HepG2 (cell line): ENCODE measurements around the gene SYT8. TPM values are rescaled to one million over a fixed set of nuclear protein-coding genes. Genes with fewer than 3 reads are reported as not detected.

Experiments used
- BRCA1 ChIP-seq: sonication (generic); formaldehyde crosslinking; IDR thresholded peaks from 2 replicates; pipeline ENCODE4 v1.4.0; 2020; ENCODE audit warnings: missing genetic modification reagents
- DBP ChIP-seq: sonication (generic); formaldehyde crosslinking; IDR thresholded peaks from 2 replicates; pipeline ENCODE4 v1.4.0; 2020; ENCODE audit warnings: missing genetic modification reagents; ENCODE audit errors: not compliant biosample characterization
- DZIP1 ChIP-seq: sonication (generic); formaldehyde crosslinking; IDR thresholded peaks from 2 replicates; pipeline ENCODE4 v1.5.0; 2020; ENCODE audit warnings: mild to moderate bottlenecking, missing genetic modification reagents
- HES4 ChIP-seq: sonication (generic); formaldehyde crosslinking; IDR thresholded peaks from 2 replicates; pipeline ENCODE4 v1.9.0; 2021; ENCODE audit warnings: mild to moderate bottlenecking, missing genetic modification reagents, borderline replicate concordance
- MTA1 ChIP-seq: sonication (generic); formaldehyde crosslinking; IDR thresholded peaks from 2 replicates; pipeline ENCODE4 v1.4.0; 2020; ENCODE audit warnings: missing genetic modification reagents, mild to moderate bottlenecking, borderline replicate concordance
- MTF1 ChIP-seq: sonication (generic); formaldehyde crosslinking; IDR thresholded peaks from 2 replicates; pipeline ENCODE4 v1.5.0; 2020; ENCODE audit warnings: missing genetic modification reagents
- MXD4 ChIP-seq: IDR thresholded peaks from 2 replicates; pipeline ENCODE4 v1.6.1; 2016; ENCODE audit warnings: mild to moderate bottlenecking, missing biosample characterization, missing genetic modification reagents
- NBN ChIP-seq: fragments of 450-650 bp; conservative IDR thresholded peaks from 2 replicates; pipeline ENCODE4 v1.6.1; 2017
- PITX1 ChIP-seq: sonication (generic); formaldehyde crosslinking; IDR thresholded peaks from 2 replicates; pipeline ENCODE4 v1.5.1; 2020; ENCODE audit warnings: mild to moderate bottlenecking, missing genetic modification reagents
- RXRB ChIP-seq: IDR thresholded peaks from 2 replicates; pipeline ENCODE4 v1.6.1; 2016; ENCODE audit warnings: borderline replicate concordance, missing genetic modification reagents, missing compliant biosample characterization
- SKI ChIP-seq: fragments of 450-650 bp; IDR thresholded peaks from one replicate; pipeline ENCODE4 v1.6.1; 2018; ENCODE audit warnings: mild to moderate bottlenecking; ENCODE audit not compliant: partially characterized antibody
- TAF1 ChIP-seq: sonication (generic); formaldehyde crosslinking; IDR thresholded peaks from 2 replicates; pipeline ENCODE4 v1.4.0; 2020; ENCODE audit warnings: missing genetic modification reagents
- TARDBP ChIP-seq: sonication (generic); formaldehyde crosslinking; IDR thresholded peaks from 2 replicates; pipeline ENCODE4 v1.8.0; 2022; ENCODE audit warnings: mild to moderate bottlenecking, missing genetic modification reagents
- ZC3H13 ChIP-seq: sonication (generic); formaldehyde crosslinking; IDR thresholded peaks from 2 replicates; pipeline ENCODE4 v1.8.1; 2023; ENCODE audit warnings: mild to moderate bottlenecking, missing genetic modification reagents, moderate library complexity
- ZNF20 ChIP-seq: sonication (generic); formaldehyde crosslinking; IDR thresholded peaks from 2 replicates; pipeline ENCODE4 v1.4.0; 2020; ENCODE audit warnings: mild to moderate bottlenecking, moderate library complexity, missing genetic modification reagents
- ZNF296 ChIP-seq: sonication (generic); formaldehyde crosslinking; conservative IDR thresholded peaks from 2 replicates; pipeline ENCODE4 v1.5.0; 2020; ENCODE audit warnings: mild to moderate bottlenecking, missing genetic modification reagents
- ZNF557 ChIP-seq: sonication (generic); formaldehyde crosslinking; IDR thresholded peaks from 2 replicates; pipeline ENCODE4 v1.4.0; 2020; ENCODE audit warnings: missing genetic modification reagents
- ZNF678 ChIP-seq: sonication (generic); formaldehyde crosslinking; IDR thresholded peaks from 2 replicates; pipeline ENCODE4 v1.4.0; 2020; ENCODE audit warnings: mild to moderate bottlenecking, missing genetic modification reagents
- ZNF747 ChIP-seq: sonication (generic); formaldehyde crosslinking; IDR thresholded peaks from 2 replicates; pipeline ENCODE4 v1.8.1; 2023; ENCODE audit warnings: missing genetic modification reagents, mild to moderate bottlenecking, borderline replicate concordance
- ZNF776 ChIP-seq: sonication (generic); formaldehyde crosslinking; IDR thresholded peaks from 2 replicates; pipeline ENCODE4 v1.4.0; 2020; ENCODE audit warnings: mild to moderate bottlenecking, missing genetic modification reagents
- polyA plus RNA-seq, 8 experiments: library from polyadenylated mRNA; depleted of rRNA in 3 of 8; stranded (reverse) in 7 of 8; unstranded in 1 of 8; fragments of >200 nt; fragmentation: Illumina TruSeq in 4 of 8; extraction: Trizol in 4 of 8; gene quantifications; 2 replicates each; pipeline versions ENCODE4 v1.2.1 to v1.2.3, GENCODE V29; 2011 to 2016; ENCODE audit warnings: low read depth in 4 of 8, missing spikeins in 1 of 8, mixed read lengths in 1 of 8; ENCODE audit not compliant: insufficient read depth in 1 of 8
- total RNA-seq, 5 experiments: library from RNA; depleted of rRNA; stranded (reverse); fragments of >200 nt; fragmentation: Illumina TruSeq; extraction: Trizol; gene quantifications; 2 replicates each; pipeline ENCODE4 v1.2.3, GENCODE V29; 2016; ENCODE audit warnings: low read depth in 1 of 5
- TF ChIP-seq, protein P1 (sequence below): IDR thresholded peaks from 2 replicates; pipeline ENCODE4 v1.6.1; 2018; ENCODE audit warnings: missing genetic modification reagents, mild to moderate bottlenecking, missing compliant biosample characterization
- TF ChIP-seq, protein P2 (sequence below): sonication (generic); formaldehyde crosslinking; IDR thresholded peaks from 2 replicates; pipeline ENCODE4 v1.4.0; 2020; ENCODE audit warnings: mild to moderate bottlenecking, low read depth, missing genetic modification reagents
- TF ChIP-seq, protein P3 (sequence below): sonication (generic); formaldehyde crosslinking; IDR thresholded peaks from 2 replicates; pipeline ENCODE4 v1.4.0; 2020; ENCODE audit warnings: missing genetic modification reagents

The SYT8 gene
- total and polyA plus RNA-seq, 2 of the 13 experiments (the other 11 are each of a cell fraction or from before 2014, with no cell fraction given), result 0.60 to 2.3 TPM

DNA sequence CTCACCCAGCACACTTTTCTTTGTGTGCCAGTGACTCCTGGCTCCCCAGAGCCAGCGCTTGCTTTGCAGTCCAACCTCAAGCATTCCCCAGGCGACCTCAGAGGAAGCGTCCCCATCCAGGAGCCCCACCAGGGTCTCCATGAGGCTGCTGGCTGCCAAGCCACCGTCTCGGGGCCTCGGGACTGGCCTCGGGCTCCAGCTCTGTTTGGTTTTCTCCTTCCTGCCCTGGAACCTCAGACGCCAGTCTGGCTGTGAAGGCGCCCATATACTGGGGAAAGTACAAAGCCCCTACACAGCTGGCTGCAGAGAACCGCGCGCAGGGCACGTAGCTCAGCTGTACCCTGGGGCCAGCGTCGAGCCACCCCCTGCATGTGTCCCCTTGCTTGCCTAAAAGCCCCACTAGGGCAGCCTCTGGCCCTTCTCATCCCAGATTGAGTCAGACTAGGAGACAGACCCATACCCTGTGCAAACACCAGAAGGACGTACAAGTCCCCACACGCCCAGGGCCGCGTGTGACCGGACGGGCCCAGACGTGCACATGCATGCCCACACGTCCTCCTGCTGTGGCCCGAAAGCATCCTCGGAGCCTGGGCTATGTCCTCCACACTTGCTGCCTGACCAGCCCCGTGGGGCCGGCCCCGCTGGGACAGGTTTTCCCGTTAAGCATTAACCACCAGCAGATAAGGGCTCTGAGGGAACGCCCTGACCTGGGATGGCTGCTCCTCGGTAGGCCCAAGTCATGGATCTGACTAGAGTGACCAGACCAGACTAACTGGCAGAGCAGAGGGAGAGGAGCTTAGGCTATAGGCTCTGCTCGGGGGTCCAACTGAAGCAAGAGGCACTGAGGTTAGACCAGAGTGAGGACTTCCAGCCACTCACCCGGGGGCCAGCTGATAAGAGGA lies 4.2 kb upstream of the SYT8 start (continued):
- TF ChIP-seq DZIP1 (CRISPR knock-in tag), result peak; percentile 95; the same call in 1 of the 2 replicates
- 0 out of 2 replicates have a peak, but pooled peaks have one; percentile 32 for TF ChIP-seq BRCA1
- no peak for TF ChIP-seq MTF1 (CRISPR knock-in tag)
- no peak for TF ChIP-seq HES4 (CRISPR knock-in tag)
- TF ChIP-seq MTA1 (CRISPR knock-in tag), result peak; percentile 86; the same call in 1 of the 2 replicates
- TF ChIP-seq SKI, result no peak
- peak; percentile 60; the same call in 1 of the 2 replicates for TF ChIP-seq TARDBP (CRISPR knock-in tag)
- TF ChIP-seq DBP (CRISPR knock-in tag), result no peak
- TF ChIP-seq NBN, result no peak
- no peak; the same call in 1 of the 2 replicates for TF ChIP-seq ZNF776
- TF ChIP-seq ZNF747 (CRISPR knock-in tag), result peak; percentile 88
- TF ChIP-seq, protein P1, sequence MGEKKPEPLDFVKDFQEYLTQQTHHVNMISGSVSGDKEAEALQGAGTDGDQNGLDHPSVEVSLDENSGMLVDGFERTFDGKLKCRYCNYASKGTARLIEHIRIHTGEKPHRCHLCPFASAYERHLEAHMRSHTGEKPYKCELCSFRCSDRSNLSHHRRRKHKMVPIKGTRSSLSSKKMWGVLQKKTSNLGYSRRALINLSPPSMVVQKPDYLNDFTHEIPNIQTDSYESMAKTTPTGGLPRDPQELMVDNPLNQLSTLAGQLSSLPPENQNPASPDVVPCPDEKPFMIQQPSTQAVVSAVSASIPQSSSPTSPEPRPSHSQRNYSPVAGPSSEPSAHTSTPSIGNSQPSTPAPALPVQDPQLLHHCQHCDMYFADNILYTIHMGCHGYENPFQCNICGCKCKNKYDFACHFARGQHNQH (CRISPR knock-in tag), result peak; percentile 76
- peak; percentile 65; the same call in 1 of the 2 replicates for TF ChIP-seq TAF1 (CRISPR knock-in tag)
- TF ChIP-seq ZNF296, result peak; percentile 77; the same call in 1 of the 2 replicates
- TF ChIP-seq ZC3H13 (CRISPR knock-in tag), result peak; percentile 67
- TF ChIP-seq, protein P2, sequence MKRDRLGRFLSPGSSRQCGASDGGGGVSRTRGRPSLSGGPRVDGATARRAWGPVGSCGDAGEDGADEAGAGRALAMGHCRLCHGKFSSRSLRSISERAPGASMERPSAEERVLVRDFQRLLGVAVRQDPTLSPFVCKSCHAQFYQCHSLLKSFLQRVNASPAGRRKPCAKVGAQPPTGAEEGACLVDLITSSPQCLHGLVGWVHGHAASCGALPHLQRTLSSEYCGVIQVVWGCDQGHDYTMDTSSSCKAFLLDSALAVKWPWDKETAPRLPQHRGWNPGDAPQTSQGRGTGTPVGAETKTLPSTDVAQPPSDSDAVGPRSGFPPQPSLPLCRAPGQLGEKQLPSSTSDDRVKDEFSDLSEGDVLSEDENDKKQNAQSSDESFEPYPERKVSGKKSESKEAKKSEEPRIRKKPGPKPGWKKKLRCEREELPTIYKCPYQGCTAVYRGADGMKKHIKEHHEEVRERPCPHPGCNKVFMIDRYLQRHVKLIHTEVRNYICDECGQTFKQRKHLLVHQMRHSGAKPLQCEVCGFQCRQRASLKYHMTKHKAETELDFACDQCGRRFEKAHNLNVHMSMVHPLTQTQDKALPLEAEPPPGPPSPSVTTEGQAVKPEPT (CRISPR knock-in tag), result no peak
- TF ChIP-seq ZNF557 (CRISPR knock-in tag), result no peak
- no peak for TF ChIP-seq ZNF20
- no peak; the same call in 1 of the 2 replicates for TF ChIP-seq RXRB (CRISPR knock-in tag)
- TF ChIP-seq PITX1 (CRISPR knock-in tag), result peak; percentile 91
- no peak for TF ChIP-seq ZNF678 (CRISPR knock-in tag)
- TF ChIP-seq MXD4, result peak; percentile 74; the same call in 1 of the 2 replicates
- TF ChIP-seq, protein P3, sequence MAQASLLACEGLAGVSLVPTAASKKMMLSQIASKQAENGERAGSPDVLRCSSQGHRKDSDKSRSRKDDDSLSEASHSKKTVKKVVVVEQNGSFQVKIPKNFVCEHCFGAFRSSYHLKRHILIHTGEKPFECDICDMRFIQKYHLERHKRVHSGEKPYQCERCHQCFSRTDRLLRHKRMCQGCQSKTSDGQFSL (CRISPR knock-in tag), result no peak
